Adipose tissue (tissue), 3 donors: ENCODE measurements around the gene GABRA4. TPM values are rescaled to one million over a fixed set of nuclear protein-coding genes. Genes with fewer than 3 reads are reported as not detected.

ENCODE experiments used
- H3K27ac ChIP-seq: one replicate; pipeline ENCODE4 v1.5.1; 2013; ENCODE audit warnings: low read depth, low read length
- WGBS, 3 donors: extraction: QIAGEN DNeasy Blood & Tissue Kit; methylation state at CpG; one replicate each; pipeline ENCODE4 v1.1.7; 2013; 5-methylcytosine and 5-hydroxymethylcytosine counted together
- polyA plus RNA-seq, 3 donors: library from polyadenylated mRNA; stranded (reverse); fragments of 200-250 nt; gene quantifications; one replicate each; pipeline ENCODE4 v1.2.3, GENCODE V29; 2013
- donor health status: healthy with polysubstance abuse.
- donor health status: Bipolar disorder and iron deficiency.
- donor health status: healthy.

The GABRA4 gene
- polyA plus RNA-seq, 3 donors: not detected

- WGBS, 3 donors: 60 to 69% (median 60%) methylated on average over 6 of the region's 6 CpGs
- no peak overlapping the region for H3K27ac ChIP-seq
These were observed 46.4 kb downstream of the GABRA4 start for GRCh38 chr4:46946919-46947536.

GRCh38 chr4:46945062-46945461 is 48.3 kb downstream of the GABRA4 start:
- H3K27ac ChIP-seq: no peak overlapping the region

- H3K27ac ChIP-seq: no peak overlapping the region
- 77 to 94% (median 84%) methylated on average over 1 of the region's 1 CpG for WGBS, 3 donors
These were observed 49.0 kb downstream of the GABRA4 start for GRCh38 chr4:46944345-46944744.

- WGBS, 3 donors: 55 to 63% (median 62%) methylated on average over 1 of the region's 1 CpG
- H3K27ac ChIP-seq: no peak overlapping the region
These were observed 55.9 kb downstream of the GABRA4 start for GRCh38 chr4:46937493-46937892.

- 50 to 69% (median 58%) methylated on average over 2 of the region's 2 CpGs for WGBS, 3 donors
- no peak overlapping the region for H3K27ac ChIP-seq
These were observed 58.7 kb downstream of the GABRA4 start for GRCh38 chr4:46934726-46935125.

GRCh38 chr4:46933686-46934085 is 59.7 kb downstream of the GABRA4 start:
- 62 to 76% (median 75%) methylated on average over 3 of the region's 3 CpGs for WGBS, 3 donors

GRCh38 chr4:46931981-46932380 is 61.4 kb downstream of the GABRA4 start:
- no peak overlapping the region for H3K27ac ChIP-seq
- 20 to 38% (median 23%) methylated on average over 3 of the region's 3 CpGs for WGBS, 3 donors

More at GRCh38 chr4:46933686-46934085, 59.7 kb downstream of the GABRA4 start:
- H3K27ac ChIP-seq: no peak overlapping the region

GRCh38 chr4:46930891-46931290 is 62.5 kb downstream of the GABRA4 start:
- no peak overlapping the region for H3K27ac ChIP-seq
- 62 to 67% (median 65%) methylated on average over 3 of the region's 3 CpGs for WGBS, 3 donors

GRCh38 chr4:46927201-46927600 is 66.2 kb downstream of the GABRA4 start:
- H3K27ac ChIP-seq: no peak overlapping the region

GRCh38 chr4:46924789-46925529 is 68.4 kb downstream of the GABRA4 start:
- no peak overlapping the region for H3K27ac ChIP-seq

- 61 to 64% (median 62%) methylated on average over 3 of the region's 3 CpGs for whole genome bisulfite sequencing, 3 donors
- H3K27ac ChIP-seq: no peak overlapping the region
These were observed 71.2 kb downstream of the GABRA4 start for GRCh38 chr4:46922205-46922604.

GRCh38 chr4:46909078-46909477 is 84.3 kb downstream of the GABRA4 start, which contains the start of gene COX7B2:
TSS of gene COX7B2 (minus strand) at chr4:46909245. CDS start at chr4:46735192, 174,053 bp downstream.
- WGBS, 3 donors: 85 to 90% (median 89%) methylated on average over 12 of the region's 12 CpGs
- H3K27ac ChIP-seq: no peak within 1 kb of the TSS

GRCh38 chr4:46908148-46908547 is 85.2 kb downstream of the GABRA4 start:
- no peak overlapping the region for H3K27ac ChIP-seq
- 67 to 87% (median 83%) methylated on average over 4 of the region's 4 CpGs for WGBS, 3 donors

GRCh38 chr4:46900082-46900481 is 93.3 kb downstream of the GABRA4 start:
- H3K27ac ChIP-seq: no peak overlapping the region
- WGBS, 3 donors: 70 to 75% (median 75%) methylated on average over 1 of the region's 1 CpG

- no peak overlapping the region for H3K27ac ChIP-seq
- WGBS, 3 donors: 13 to 24% (median 18%) methylated on average over 5 of the region's 5 CpGs
These were observed 98.6 kb downstream of the GABRA4 start for GRCh38 chr4:46894826-46895225.

- WGBS, 3 donors: 46 to 66% (median 56%) methylated on average over 2 of the region's 2 CpGs
- H3K27ac ChIP-seq: no peak overlapping the region
These were observed 103.3 kb downstream of the GABRA4 start for GRCh38 chr4:46890056-46890455.

- H3K27ac ChIP-seq: no peak overlapping the region
- WGBS, 3 donors: 29 to 67% (median 64%) methylated on average over 2 of the region's 2 CpGs
These were observed 104.0 kb downstream of the GABRA4 start for GRCh38 chr4:46889410-46889809.

- H3K27ac ChIP-seq: no peak overlapping the region
- 8 to 16% (median 12%) methylated on average over 2 of the region's 2 CpGs for WGBS, 3 donors
These were observed 106.7 kb downstream of the GABRA4 start for GRCh38 chr4:46886711-46887110.

GRCh38 chr4:46878641-46879040 is 114.7 kb downstream of the GABRA4 start:
- 86 to 90% (median 88%) methylated on average over 3 of the region's 3 CpGs for WGBS, 3 donors
- no peak overlapping the region for H3K27ac ChIP-seq

- WGBS, 3 donors: 50 to 63% (median 52%) methylated on average over 1 of the region's 1 CpG
- no peak overlapping the region for H3K27ac ChIP-seq
These were observed 118.6 kb downstream of the GABRA4 start for GRCh38 chr4:46874811-46875210.
